ENCODE results near the gene NTM.

Gene NTM

GRCh38 chr11:132343445-132344175 lies 973.2 kb downstream of the NTM start:
- H3K9me3 ChIP-seq (ENCODE audit: control insufficient read depth, insufficient read depth, low read depth, low read length) = no peaks in the 10 kb centered on the region
- TF ChIP-seq ZNF555 (tag by site-specific recombination; conservative IDR thresholded peaks at IDR 0.05) = no peak
- TF ChIP-seq, protein P1, sequence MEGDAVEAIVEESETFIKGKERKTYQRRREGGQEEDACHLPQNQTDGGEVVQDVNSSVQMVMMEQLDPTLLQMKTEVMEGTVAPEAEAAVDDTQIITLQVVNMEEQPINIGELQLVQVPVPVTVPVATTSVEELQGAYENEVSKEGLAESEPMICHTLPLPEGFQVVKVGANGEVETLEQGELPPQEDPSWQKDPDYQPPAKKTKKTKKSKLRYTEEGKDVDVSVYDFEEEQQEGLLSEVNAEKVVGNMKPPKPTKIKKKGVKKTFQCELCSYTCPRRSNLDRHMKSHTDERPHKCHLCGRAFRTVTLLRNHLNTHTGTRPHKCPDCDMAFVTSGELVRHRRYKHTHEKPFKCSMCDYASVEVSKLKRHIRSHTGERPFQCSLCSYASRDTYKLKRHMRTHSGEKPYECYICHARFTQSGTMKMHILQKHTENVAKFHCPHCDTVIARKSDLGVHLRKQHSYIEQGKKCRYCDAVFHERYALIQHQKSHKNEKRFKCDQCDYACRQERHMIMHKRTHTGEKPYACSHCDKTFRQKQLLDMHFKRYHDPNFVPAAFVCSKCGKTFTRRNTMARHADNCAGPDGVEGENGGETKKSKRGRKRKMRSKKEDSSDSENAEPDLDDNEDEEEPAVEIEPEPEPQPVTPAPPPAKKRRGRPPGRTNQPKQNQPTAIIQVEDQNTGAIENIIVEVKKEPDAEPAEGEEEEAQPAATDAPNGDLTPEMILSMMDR (tag by site-specific recombination; IDR thresholded peaks at IDR 0.05) = no peak
- POLR2A ChIA-PET = no interaction called here
- CTCF ChIA-PET = no interaction called here
- H3K36me3 ChIP-seq (ENCODE audit: control insufficient read depth in 2 of 2, insufficient read depth in 1 of 2, low read length in 2 of 2) = no peaks in the 10 kb centered on the region
- H3K4me1 ChIP-seq (ENCODE audit: control insufficient read depth, insufficient read depth, low read length) = no peaks in the 10 kb centered on the region; the same call in 1 of the 2 replicates
- no peak overlapping the region for H3K27ac ChIP-seq (ENCODE audit: extremely low read depth, low read depth, low read length)
- H3K4me3 ChIP-seq (ENCODE audit: low read depth, low read length) = no peak overlapping the region

DNA sequence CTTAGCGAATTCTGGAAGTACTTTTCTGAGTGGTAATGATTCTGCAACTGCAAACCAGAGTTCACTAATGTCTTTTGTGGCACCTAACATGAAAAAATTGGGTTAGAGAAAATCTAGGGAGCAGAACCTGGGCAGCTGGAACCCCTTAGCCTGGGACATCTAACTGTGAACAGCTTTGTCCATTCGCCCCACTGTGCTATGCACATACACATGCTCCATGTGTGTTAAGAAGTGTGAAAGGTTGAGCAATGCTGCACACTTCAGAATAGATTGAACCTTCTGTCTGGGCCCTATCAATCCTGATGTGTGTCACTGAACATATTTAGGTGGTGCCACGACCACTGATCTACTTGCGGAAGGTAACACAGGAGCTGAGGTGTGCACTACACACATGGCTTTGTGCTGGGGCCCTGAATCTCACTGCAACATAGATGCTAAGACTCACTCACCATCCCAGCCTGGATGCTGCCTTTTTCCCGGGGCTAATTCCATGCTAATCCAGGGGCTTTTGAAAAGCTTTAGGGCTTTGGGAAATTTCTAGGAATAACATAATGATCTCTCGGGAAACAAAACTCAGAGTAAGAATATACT lies 976.2 kb downstream of the NTM start:
- TF ChIP-seq ZNF521 (tag by site-specific recombination; IDR thresholded peaks at IDR 0.05) (no peak), ZNF692 (tag by site-specific recombination; IDR thresholded peaks at IDR 0.05) (no peak), KLF16 (tag by site-specific recombination; IDR thresholded peaks at IDR 0.05) (no peak), ZNF132 (tag by site-specific recombination; IDR thresholded peaks at IDR 0.05; ENCODE audit: borderline replicate concordance) (no peak), INSM2 (tag by site-specific recombination; IDR thresholded peaks at IDR 0.05) (no peak), RBAK (tag by site-specific recombination; IDR thresholded peaks at IDR 0.05) (no peak), ZNF391 (tag by site-specific recombination; IDR thresholded peaks at IDR 0.05; ENCODE audit: borderline replicate concordance, low read depth) (no peak), ZNF843 (tag by site-specific recombination; IDR thresholded peaks at IDR 0.05) (no peak), ZNF501 (tag by site-specific recombination; IDR thresholded peaks at IDR 0.05) (no peak), ZBTB1 (tag by site-specific recombination; IDR thresholded peaks at IDR 0.05) (no peak), ZNF623 (tag by site-specific recombination; IDR thresholded peaks at IDR 0.05) (no peak), ZNF292 (tag by site-specific recombination; IDR thresholded peaks at IDR 0.05; ENCODE audit: borderline replicate concordance, low read depth) (no peak), SP3 (tag by site-specific recombination; IDR thresholded peaks at IDR 0.05) (no peak)
- TF ChIP-seq, protein P2, sequence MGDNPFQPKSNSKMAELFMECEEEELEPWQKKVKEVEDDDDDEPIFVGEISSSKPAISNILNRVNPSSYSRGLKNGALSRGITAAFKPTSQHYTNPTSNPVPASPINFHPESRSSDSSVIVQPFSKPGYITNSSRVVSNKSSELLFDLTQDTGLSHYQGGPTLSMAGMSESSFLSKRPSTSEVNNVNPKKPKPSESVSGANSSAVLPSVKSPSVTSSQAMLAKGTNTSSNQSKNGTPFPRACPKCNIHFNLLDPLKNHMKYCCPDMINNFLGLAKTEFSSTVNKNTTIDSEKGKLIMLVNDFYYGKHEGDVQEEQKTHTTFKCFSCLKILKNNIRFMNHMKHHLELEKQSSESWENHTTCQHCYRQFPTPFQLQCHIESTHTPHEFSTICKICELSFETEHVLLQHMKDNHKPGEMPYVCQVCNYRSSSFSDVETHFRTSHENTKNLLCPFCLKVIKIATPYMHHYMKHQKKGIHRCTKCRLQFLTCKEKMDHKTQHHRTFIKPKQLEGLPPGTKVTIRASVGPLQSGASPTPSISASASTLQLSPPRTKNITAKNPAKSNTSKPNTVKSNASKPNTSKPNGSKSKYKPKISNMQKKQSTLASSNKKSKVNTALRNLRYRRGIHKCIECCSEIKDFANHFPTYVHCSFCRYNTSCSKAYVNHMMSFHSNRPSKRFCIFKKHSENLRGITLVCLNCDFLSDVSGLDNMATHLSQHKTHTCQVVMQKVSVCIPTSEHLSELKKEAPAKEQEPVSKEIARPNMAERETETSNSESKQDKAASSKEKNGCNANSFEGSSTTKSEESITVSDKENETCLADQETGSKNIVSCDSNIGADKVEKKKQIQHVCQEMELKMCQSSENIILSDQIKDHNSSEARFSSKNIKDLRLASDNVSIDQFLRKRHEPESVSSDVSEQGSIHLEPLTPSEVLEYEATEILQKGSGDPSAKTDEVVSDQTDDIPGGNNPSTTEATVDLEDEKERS (tag by site-specific recombination; IDR thresholded peaks at IDR 0.05) = no peak
- TF ChIP-seq, protein P3, sequence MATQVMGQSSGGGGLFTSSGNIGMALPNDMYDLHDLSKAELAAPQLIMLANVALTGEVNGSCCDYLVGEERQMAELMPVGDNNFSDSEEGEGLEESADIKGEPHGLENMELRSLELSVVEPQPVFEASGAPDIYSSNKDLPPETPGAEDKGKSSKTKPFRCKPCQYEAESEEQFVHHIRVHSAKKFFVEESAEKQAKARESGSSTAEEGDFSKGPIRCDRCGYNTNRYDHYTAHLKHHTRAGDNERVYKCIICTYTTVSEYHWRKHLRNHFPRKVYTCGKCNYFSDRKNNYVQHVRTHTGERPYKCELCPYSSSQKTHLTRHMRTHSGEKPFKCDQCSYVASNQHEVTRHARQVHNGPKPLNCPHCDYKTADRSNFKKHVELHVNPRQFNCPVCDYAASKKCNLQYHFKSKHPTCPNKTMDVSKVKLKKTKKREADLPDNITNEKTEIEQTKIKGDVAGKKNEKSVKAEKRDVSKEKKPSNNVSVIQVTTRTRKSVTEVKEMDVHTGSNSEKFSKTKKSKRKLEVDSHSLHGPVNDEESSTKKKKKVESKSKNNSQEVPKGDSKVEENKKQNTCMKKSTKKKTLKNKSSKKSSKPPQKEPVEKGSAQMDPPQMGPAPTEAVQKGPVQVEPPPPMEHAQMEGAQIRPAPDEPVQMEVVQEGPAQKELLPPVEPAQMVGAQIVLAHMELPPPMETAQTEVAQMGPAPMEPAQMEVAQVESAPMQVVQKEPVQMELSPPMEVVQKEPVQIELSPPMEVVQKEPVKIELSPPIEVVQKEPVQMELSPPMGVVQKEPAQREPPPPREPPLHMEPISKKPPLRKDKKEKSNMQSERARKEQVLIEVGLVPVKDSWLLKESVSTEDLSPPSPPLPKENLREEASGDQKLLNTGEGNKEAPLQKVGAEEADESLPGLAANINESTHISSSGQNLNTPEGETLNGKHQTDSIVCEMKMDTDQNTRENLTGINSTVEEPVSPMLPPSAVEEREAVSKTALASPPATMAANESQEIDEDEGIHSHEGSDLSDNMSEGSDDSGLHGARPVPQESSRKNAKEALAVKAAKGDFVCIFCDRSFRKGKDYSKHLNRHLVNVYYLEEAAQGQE (tag by site-specific recombination; IDR thresholded peaks at IDR 0.05) = no peak
- ChIA-PET CTCF (interaction anchor here (0.7 kb wide), 1 partner anchor 63 kb away, joined by 3 read pairs; no protein-coding TSS in a partner anchor), POLR2A (no interaction called here)
- H3K27ac ChIP-seq (ENCODE audit: extremely low read depth, low read depth, low read length) = no peak overlapping the region
- no peaks in the 10 kb centered on the region for H3K9me3 ChIP-seq (ENCODE audit: control insufficient read depth, insufficient read depth, low read depth, low read length)
- H3K4me3 ChIP-seq (ENCODE audit: low read depth, low read length) = no peak overlapping the region
- no peaks in the 10 kb centered on the region for H3K36me3 ChIP-seq (ENCODE audit: control insufficient read depth in 2 of 2, insufficient read depth in 1 of 2, low read length in 2 of 2)
- H3K4me1 ChIP-seq (ENCODE audit: control insufficient read depth, insufficient read depth, low read length) = no peaks in the 10 kb centered on the region; the same call in 1 of the 2 replicates

Data from HEK293 (cell line).